ENCODE results near the gene LRRTM3.

LRRTM3 gene

GRCh38 chr10:67144530-67144929, 218.7 kb downstream of the LRRTM3 start:
- DNase-seq, result no peak
